Measurements from ENCODE around the gene KIRREL1. TPM values are rescaled to one million over a fixed set of nuclear protein-coding genes. Genes with fewer than 3 reads are reported as not detected.
A peak's percentile ranks its signal among the peaks of the same experiment; 100 is the strongest.

The KIRREL1 gene
- total RNA-seq, 1 experiment from 2014 or later: 211 TPM

DNA sequence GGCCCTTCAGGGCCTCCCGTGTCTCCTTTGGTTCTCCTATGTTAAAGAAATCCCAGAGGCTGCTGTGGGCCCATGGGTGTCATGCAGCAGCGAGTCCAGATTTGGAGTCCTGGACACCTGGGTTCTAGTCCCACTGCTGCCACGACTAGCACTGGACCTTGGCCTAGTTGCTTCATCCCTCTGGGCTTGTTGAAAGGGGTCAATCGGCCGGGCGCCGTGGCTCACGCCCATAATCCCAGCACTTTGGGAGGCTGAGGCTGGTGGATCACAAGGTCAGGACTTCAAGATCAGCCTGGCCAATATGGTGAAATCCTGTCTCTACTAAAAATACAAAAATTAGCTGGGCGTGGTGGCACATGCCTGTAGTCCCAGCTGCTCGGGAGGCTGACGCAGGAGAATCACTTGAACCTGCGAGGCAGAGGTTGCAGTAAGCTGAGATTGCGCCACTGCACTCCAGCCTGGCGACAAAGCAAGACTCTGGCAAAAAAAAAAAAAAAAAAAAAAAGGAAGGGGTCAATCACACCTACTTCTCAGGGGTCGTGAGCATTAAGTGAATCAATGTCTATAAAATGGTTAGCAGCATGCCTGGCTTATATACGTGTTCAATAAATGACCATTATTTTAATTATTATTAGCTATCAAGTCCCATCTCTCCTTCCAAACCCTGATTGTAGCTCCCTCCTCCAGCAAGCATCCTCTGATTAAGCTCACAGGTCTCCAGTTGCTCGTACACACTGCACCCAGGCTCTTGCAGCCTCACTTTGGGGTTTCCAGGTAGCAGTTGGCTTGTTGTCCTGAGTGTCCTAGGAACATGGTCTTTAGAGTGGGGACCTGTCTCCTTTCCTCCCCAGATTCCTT, 43.8 kb downstream of the KIRREL1 start:
- Histone ChIP-seq H3K9me3 (ENCODE audit: low read depth, low read length, poor library complexity, severe bottlenecking) (no peaks in the 10 kb centered on the region), H3K27ac (ENCODE audit: low read depth, low read length, poor library complexity, severe bottlenecking) (peak overlapping the region; percentile 64), H3K27me3 (replicated peaks; ENCODE audit: insufficient read depth, low read depth, low read length, poor library complexity) (no peaks in the 10 kb centered on the region), H3K4me3 (ENCODE audit: low read depth, low read length, poor library complexity, severe bottlenecking) (no peak overlapping the region), H3K36me3 (ENCODE audit: insufficient read depth, low read length, poor library complexity, severe bottlenecking) (peaks cover 11% of the 10 kb centered on the region), H3K4me1 (ENCODE audit: insufficient read depth, low read length, poor library complexity, severe bottlenecking) (peaks cover 59% of the 10 kb centered on the region)
- no peak for DNase-seq (ENCODE audit: low spot score)
- ChIA-PET POLR2A (ENCODE audit: low non-redundant PET) (no interaction called here), CTCF (interaction anchor here (0.6 to 2.8 kb wide), 4 partner anchors 8 to 46 kb away, joined by 3 to 24 read pairs (median 8); no protein-coding TSS in a partner anchor)
- intact Hi-C loops (cut with micrococcal nuclease; ENCODE audit: unreplicated experiment): no loop called here
- TF ChIP-seq EZH2 (IDR thresholded peaks at IDR 0.05; ENCODE audit: borderline replicate concordance, low read depth, low read length, poor library complexity, severe bottlenecking): no peak
- TF ChIP-seq, protein P1, sequence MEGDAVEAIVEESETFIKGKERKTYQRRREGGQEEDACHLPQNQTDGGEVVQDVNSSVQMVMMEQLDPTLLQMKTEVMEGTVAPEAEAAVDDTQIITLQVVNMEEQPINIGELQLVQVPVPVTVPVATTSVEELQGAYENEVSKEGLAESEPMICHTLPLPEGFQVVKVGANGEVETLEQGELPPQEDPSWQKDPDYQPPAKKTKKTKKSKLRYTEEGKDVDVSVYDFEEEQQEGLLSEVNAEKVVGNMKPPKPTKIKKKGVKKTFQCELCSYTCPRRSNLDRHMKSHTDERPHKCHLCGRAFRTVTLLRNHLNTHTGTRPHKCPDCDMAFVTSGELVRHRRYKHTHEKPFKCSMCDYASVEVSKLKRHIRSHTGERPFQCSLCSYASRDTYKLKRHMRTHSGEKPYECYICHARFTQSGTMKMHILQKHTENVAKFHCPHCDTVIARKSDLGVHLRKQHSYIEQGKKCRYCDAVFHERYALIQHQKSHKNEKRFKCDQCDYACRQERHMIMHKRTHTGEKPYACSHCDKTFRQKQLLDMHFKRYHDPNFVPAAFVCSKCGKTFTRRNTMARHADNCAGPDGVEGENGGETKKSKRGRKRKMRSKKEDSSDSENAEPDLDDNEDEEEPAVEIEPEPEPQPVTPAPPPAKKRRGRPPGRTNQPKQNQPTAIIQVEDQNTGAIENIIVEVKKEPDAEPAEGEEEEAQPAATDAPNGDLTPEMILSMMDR (conservative IDR thresholded peaks at IDR 0.05; ENCODE audit: low read depth, low read length): no peak
- no TSS peak for BruUV-seq (replicated peaks)

DNA sequence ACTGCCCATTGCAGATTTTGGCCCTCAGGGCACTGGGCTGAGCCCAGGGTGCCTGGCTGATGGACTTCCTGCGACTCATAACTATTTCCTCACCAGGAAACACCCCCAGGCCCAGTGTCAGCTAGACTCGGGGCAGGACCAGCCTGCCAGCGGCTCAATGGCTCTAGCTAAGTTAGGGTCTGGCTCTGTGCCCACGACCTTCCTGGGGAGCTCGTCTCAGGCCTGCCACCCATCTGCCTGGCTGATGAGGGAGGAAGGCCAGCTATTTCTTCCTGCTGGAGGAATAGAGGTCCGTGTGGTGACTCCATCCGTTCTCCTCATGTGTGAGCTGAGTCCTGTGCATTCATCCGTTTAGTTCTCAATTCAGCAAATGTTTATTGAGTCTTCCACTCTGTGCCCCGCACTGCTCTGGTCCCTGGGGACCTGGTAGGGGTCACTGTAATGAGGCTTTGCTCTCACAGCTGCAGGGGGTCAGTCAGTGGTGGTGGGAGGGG, 44.5 kb downstream of the KIRREL1 start:
- Histone ChIP-seq H3K27ac (ENCODE audit: low read depth, low read length, poor library complexity, severe bottlenecking) (peak overlapping the region; percentile 64), H3K9me3 (ENCODE audit: low read depth, low read length, poor library complexity, severe bottlenecking) (no peaks in the 10 kb centered on the region), H3K36me3 (ENCODE audit: insufficient read depth, low read length, poor library complexity, severe bottlenecking) (peaks cover 10% of the 10 kb centered on the region), H3K4me3 (ENCODE audit: low read depth, low read length, poor library complexity, severe bottlenecking) (no peak overlapping the region), H3K4me1 (ENCODE audit: insufficient read depth, low read length, poor library complexity, severe bottlenecking) (peaks cover 59% of the 10 kb centered on the region), H3K27me3 (replicated peaks; ENCODE audit: insufficient read depth, low read depth, low read length, poor library complexity) (no peaks in the 10 kb centered on the region)
- intact Hi-C loops (cut with micrococcal nuclease; ENCODE audit: unreplicated experiment): no loop called here
- ChIA-PET POLR2A (ENCODE audit: low non-redundant PET) (no interaction called here), CTCF (interaction anchor here (0.6 to 2.8 kb wide), 3 partner anchors 24 to 46 kb away, joined by 4 to 24 read pairs (median 13); no protein-coding TSS in a partner anchor)
- no peak for TF ChIP-seq EZH2 (IDR thresholded peaks at IDR 0.05; ENCODE audit: borderline replicate concordance, low read depth, low read length, poor library complexity, severe bottlenecking)
- TF ChIP-seq, protein P1 (conservative IDR thresholded peaks at IDR 0.05; ENCODE audit: low read depth, low read length): no peak
- DNase-seq (ENCODE audit: low spot score): peak; percentile 81
- BruUV-seq (replicated peaks): no TSS peak

DNA sequence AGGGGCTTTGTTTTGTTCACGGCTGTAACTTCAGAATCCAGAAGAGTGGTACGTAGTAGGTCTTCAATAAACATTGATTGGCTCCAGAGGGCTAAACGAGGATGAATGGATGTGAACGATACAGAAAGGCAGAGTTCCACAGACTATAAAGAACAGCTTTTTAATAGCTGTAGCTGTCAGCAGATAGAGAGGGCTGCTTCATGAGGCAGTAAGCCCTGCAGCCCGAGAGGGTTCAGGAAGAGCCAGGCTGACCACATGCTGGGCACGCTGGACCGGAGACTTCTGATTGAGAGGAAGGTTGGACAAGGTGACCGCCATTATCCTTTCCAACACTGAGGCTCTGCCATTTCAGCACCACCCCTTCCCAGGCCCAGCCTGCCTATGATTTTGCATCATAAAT, 45.3 kb downstream of the KIRREL1 start:
- Histone ChIP-seq H3K27ac (ENCODE audit: low read depth, low read length, poor library complexity, severe bottlenecking) (peak overlapping the region; percentile 64), H3K9me3 (ENCODE audit: low read depth, low read length, poor library complexity, severe bottlenecking) (no peaks in the 10 kb centered on the region), H3K27me3 (replicated peaks; ENCODE audit: insufficient read depth, low read depth, low read length, poor library complexity) (no peaks in the 10 kb centered on the region), H3K36me3 (ENCODE audit: insufficient read depth, low read length, poor library complexity, severe bottlenecking) (peaks cover 10% of the 10 kb centered on the region), H3K4me1 (ENCODE audit: insufficient read depth, low read length, poor library complexity, severe bottlenecking) (peaks cover 62% of the 10 kb centered on the region), H3K4me3 (ENCODE audit: low read depth, low read length, poor library complexity, severe bottlenecking) (no peak overlapping the region)
- CTCF ChIA-PET: interaction anchor here (1.6 kb wide), 1 partner anchor 47 kb away, joined by 4 read pairs; no protein-coding TSS in a partner anchor
- intact Hi-C loops (cut with micrococcal nuclease; ENCODE audit: unreplicated experiment): no loop called here
- no TSS peak for BruUV-seq (replicated peaks)
- TF ChIP-seq EZH2 (IDR thresholded peaks at IDR 0.05; ENCODE audit: borderline replicate concordance, low read depth, low read length, poor library complexity, severe bottlenecking): no peak
- TF ChIP-seq, protein P1 (conservative IDR thresholded peaks at IDR 0.05; ENCODE audit: low read depth, low read length): no peak
- POLR2A ChIA-PET (ENCODE audit: low non-redundant PET): no interaction called here
- DNase-seq (ENCODE audit: low spot score): no peak
